ENCODE data around the gene AHNAK2.

Gene AHNAK2

DNA sequence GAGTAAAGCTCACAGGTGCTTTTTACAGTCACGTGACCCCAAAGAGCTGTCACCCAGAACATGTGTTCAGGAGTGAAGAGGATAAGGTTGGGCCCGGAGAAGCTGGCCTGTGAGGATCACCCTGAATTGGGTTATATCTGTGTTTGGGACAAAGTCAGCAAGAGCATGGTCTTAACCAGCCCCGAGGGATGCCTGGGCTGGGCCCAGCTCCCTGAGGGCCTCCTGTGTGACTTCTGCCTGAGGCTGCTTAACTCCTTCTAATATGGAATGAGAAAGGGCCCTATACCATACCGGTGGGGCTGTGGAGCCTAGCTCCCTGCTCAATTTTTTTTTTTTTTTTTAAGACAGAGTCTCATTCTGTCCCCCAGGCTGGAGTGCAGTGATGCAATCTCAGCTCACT, 40.2 kb upstream of the AHNAK2 start:
- no peaks in the 10 kb centered on the region for H3K27me3 Mint-ChIP-seq
- no peaks in the 10 kb centered on the region for H3K9me3 Mint-ChIP-seq
- no peak overlapping the region for H3K4me3 Mint-ChIP-seq
- no peak overlapping the region for H3K27ac Mint-ChIP-seq
- no peak for DNase-seq
- H3K36me3 Mint-ChIP-seq, result peaks cover 19 to 32% of the 10 kb centered on the region in 2 donors
- no peak for ATAC-seq (replicated peaks)
- peaks cover 34 to 65% of the 10 kb centered on the region in 2 donors for H3K4me1 Mint-ChIP-seq

DNA sequence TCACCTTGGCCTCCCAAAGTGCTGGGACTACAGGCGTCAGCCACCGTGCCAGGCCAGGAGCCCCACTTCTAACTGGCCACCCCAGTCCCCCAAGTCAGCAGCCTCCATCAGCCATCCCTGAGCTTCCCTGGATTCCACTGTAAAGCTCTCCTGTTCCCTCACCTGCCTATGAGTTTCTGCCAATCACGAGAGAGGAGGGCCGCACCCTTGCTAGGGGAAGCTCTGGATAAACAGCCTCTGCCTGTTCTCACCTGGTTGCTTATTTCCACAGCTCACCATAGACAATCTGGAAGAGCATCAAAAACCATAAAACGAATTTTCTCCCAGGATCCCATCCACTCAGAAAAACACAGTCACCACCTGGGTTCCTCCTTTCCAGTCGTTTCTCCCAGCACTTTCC, 37.7 kb upstream of the AHNAK2 start:
- Mint-ChIP-seq H3K9me3 (no peaks in the 10 kb centered on the region), H3K4me3 (no peak overlapping the region), H3K27ac (peak overlapping the region; percentile 67), H3K36me3 (peaks cover 26 to 29% of the 10 kb centered on the region in 2 donors), H3K27me3 (no peaks in the 10 kb centered on the region), H3K4me1 (peaks cover 32 to 51% of the 10 kb centered on the region in 2 donors)
- ATAC-seq (replicated peaks) (no peak), DNase-seq (no peak)

DNA sequence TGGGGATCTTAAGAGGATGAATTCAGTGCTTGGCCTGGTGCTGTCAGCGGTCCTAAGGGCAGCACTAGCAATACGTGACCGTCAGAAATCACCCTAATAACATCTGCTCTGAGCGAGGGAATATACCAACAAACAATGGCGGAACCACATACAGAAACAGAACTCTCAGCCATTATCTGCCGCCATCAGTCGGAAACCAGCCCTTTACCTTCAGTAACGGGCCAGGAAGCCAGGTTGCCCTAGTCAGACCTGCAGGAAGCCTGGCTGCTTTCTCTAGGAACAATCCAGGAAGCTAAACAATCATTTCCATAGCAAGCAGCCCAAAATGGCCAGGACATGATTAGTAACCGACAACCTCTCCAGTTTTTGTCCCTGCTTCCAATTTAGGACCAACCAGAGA, 37.1 kb upstream of the AHNAK2 start:
- H3K27me3 Mint-ChIP-seq, result no peaks in the 10 kb centered on the region
- no peaks in the 10 kb centered on the region for H3K9me3 Mint-ChIP-seq
- DNase-seq (no peak), ATAC-seq (replicated peaks) (no peak)
- H3K4me1 Mint-ChIP-seq, result peaks cover 32 to 51% of the 10 kb centered on the region in 2 donors
- peaks cover 26 to 29% of the 10 kb centered on the region in 2 donors for H3K36me3 Mint-ChIP-seq
- no peak overlapping the region for H3K4me3 Mint-ChIP-seq
- H3K27ac Mint-ChIP-seq, result no peak overlapping the region

DNA sequence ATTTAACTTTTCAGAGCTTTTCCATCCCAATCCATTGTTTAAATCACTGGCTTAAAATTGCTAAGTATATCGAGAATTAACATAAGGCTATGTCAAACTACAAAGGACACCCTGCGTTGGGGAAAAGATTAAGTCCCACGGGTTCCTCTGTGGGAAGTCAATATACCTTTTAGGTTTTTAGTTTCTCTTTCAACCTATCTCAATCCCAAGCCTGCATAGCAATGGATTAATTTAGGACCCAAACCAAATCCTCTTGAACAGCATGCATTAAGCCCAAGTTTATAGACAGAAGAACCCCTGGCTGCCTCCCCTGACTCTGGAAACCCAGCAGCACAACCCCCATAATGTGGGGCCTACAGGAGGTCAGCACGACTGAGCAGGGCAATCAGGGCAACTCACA, 36.5 kb upstream of the AHNAK2 start:
- DNase-seq, result no peak
- peaks cover 32 to 51% of the 10 kb centered on the region in 2 donors for H3K4me1 Mint-ChIP-seq
- H3K4me3 Mint-ChIP-seq, result no peak overlapping the region
- no peak overlapping the region for H3K27ac Mint-ChIP-seq
- peaks cover 26 to 33% of the 10 kb centered on the region in 2 donors for H3K36me3 Mint-ChIP-seq
- ATAC-seq (replicated peaks), result no peak
- H3K27me3 Mint-ChIP-seq, result no peaks in the 10 kb centered on the region
- no peaks in the 10 kb centered on the region for H3K9me3 Mint-ChIP-seq

DNA sequence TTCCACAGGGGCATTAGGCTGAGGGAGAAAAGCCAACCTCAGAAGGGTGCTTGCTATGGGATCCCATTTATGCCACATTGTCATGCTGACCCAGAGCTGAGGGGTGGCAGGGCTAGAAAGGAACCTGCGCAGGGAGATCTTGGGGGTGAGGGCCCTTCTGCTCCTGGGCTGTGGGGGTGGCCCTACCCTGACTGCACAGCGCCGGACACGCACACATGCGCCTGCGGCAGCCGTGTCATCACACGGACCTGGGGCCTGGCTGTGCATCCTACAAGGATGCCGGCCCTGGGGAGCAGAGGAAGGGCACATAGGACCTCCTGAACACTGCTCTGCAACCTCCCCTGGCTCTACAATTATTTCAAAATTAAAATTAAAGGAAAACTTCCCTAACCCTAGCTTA, 35.9 kb upstream of the AHNAK2 start:
- Mint-ChIP-seq H3K36me3 (peaks cover 26 to 31% of the 10 kb centered on the region in 2 donors), H3K27me3 (no peaks in the 10 kb centered on the region), H3K4me3 (no peak overlapping the region), H3K27ac (no peak overlapping the region), H3K9me3 (no peaks in the 10 kb centered on the region), H3K4me1 (peaks cover 29 to 47% of the 10 kb centered on the region in 2 donors)
- no peak for ATAC-seq (replicated peaks)
- no peak for DNase-seq

DNA sequence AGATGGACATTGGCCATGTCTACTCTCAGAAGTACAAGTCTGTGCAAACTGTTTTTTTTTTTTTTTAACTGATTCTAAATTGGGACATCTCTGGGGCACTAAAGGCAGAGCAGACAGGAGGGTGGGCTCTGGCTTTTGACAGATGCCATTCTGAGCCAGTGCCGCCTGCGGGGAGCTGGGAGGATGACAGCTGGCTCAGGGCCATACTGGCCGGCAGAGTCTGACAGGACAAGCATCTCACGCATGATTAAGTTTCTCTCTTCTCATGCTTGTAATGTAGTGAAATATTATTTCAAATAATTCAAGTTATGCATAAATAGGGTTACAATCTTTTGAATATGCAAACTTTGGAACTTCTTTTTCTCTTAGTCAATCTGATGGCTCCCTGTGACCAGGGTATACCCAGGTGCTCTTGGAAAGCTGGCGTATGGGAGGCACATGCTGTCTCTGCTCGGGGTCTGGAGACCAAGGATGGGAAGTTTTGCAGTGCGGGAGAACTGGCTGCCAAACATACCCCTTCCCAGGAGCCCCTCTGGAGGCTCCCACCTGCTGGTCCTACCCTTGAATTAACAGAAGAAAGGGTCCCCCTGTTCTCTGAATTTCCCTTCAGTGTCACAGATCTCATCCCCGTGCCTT, 35.1 kb upstream of the AHNAK2 start:
- DNase-seq (no peak), ATAC-seq (replicated peaks) (no peak)
- Mint-ChIP-seq H3K27me3 (no peaks in the 10 kb centered on the region), H3K36me3 (peaks cover 24 to 28% of the 10 kb centered on the region in 2 donors), H3K9me3 (no peaks in the 10 kb centered on the region), H3K4me1 (peaks cover 27 to 42% of the 10 kb centered on the region in 2 donors), H3K4me3 (no peak overlapping the region), H3K27ac (peak overlapping the region; percentile 73)

DNA sequence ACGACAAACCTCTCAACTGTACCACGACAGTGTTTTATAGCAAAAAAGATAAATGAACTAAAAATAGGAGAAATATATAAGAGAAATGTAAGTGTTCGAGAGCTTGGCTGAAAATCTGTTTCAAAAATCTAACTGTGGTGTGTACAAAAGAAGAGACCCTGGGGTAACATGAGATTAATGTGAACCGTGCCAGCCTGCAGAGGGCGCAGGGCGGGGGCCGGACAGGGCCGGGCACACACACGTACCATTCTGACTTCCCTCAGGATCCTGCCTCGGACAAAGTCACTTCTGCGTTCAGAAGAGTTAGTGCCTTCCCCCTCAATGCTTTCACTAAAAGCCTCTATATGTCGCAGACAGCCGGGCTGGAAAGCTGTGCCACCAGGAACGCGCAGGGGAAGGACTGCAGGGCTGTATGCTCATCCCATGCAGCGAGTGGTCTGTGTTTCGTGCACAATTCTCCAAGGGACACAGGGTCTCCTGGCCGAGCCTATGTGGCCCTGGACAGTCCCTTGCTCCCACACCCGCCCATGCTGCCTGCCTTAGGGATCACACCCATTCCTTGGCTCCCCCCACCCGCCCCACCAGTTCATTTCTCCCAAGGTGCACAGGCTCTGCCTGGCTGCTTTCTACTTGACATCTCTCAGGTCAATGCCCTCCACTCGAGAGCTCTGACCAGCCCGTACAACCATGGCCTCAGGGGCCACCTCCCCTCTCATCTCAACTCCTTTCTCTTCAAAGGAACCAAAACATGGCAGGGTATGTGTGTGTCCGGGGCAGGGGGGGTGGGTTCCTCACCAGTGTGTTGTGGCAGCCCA, 34.2 kb upstream of the AHNAK2 start:
- no peak overlapping the region for H3K4me3 Mint-ChIP-seq
- H3K27ac Mint-ChIP-seq, result no peak overlapping the region
- no peaks in the 10 kb centered on the region for H3K9me3 Mint-ChIP-seq
- H3K27me3 Mint-ChIP-seq, result no peaks in the 10 kb centered on the region
- H3K36me3 Mint-ChIP-seq, result peaks cover 22 to 30% of the 10 kb centered on the region in 2 donors
- ATAC-seq (replicated peaks) (no peak), DNase-seq (no peak)
- peaks cover 27 to 42% of the 10 kb centered on the region in 2 donors for H3K4me1 Mint-ChIP-seq

DNA sequence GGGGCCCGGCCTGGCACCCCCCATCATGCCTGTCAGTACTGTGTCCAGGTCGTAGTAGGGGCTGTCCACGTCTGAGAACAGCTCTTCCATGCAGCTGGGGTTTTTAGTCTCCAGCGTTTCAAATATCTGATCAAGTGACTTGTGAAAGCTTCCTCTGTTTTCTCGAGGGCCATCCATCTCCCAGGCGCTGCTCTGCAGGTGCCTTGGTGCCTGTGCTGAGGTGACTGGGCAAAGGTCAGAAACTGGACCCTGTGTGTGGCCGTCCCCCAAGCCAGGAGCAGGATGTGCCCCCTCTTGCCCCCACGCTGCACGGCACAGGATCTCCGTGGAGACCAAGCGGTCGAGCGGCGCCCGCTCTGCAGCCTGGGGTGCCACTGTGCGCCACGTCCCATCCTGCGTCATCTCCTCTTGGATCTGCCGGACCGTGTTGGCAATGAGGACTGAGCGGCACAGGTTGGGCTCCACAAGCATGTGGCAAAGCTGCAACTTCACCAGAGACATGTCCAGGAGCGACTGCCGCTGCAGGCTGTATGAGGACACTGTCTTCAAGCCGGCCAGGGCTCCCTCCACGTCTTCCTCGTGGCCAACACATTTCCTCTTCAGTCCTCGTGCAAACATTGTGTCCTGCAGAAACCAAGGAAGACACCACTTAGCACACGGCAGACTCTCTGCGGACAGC, 33.3 kb upstream of the AHNAK2 start:
- Mint-ChIP-seq H3K9me3 (no peaks in the 10 kb centered on the region), H3K4me1 (peaks cover 24 to 36% of the 10 kb centered on the region in 2 donors), H3K27ac (no peak overlapping the region), H3K4me3 (no peak overlapping the region), H3K36me3 (peaks cover 21 to 34% of the 10 kb centered on the region in 2 donors), H3K27me3 (no peaks in the 10 kb centered on the region)
- DNase-seq (no peak), ATAC-seq (replicated peaks) (no peak)

DNA sequence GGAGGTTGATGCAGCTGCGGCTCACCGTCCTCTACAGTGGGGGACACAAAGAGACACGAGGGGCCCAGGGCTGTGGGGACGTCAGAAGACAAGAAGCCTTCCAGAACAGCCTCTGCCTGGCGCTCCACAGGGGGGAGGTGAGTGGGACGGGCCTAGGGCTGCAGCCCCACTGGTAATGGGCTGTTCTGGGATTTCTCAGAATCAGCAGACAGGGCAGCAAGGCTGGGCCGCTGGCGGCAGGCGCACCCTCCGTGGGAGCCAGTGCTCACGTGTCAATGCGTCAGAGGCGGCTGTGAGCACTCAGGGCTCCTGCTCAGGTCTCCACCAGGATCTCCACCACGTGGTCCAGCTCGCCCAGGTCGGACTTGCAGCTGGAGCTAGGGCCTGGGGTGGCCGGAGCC, 32.7 kb upstream of the AHNAK2 start:
- Mint-ChIP-seq H3K4me3 (no peak overlapping the region), H3K9me3 (no peaks in the 10 kb centered on the region), H3K27me3 (no peaks in the 10 kb centered on the region), H3K36me3 (peaks cover 17 to 30% of the 10 kb centered on the region in 2 donors), H3K27ac (no peak overlapping the region), H3K4me1 (peaks cover 21 to 30% of the 10 kb centered on the region in 2 donors)
- DNase-seq (no peak), ATAC-seq (replicated peaks) (no peak)

DNA sequence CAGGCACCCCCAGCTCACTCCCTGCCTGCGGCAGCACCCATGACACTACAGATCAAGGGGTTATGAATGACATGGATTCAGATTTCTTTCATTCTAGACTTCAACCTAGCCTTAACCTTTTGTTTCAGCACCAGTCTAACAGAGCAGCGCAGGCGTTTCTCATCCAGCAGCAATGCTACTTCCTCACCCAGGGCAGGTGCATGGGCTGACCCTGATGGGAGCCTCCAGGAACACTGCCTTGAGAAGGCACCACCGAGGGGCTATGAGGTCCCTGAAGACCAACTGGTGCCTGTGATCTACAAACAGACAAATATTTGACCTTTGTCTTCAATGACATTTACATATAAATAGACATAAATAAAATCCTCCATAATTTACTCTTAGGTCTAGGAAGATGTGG, 31.9 kb upstream of the AHNAK2 start:
- Mint-ChIP-seq H3K27ac (no peak overlapping the region), H3K27me3 (no peaks in the 10 kb centered on the region), H3K36me3 (peaks cover 16 to 27% of the 10 kb centered on the region in 2 donors), H3K4me1 (peaks cover 19 to 22% of the 10 kb centered on the region in 2 donors), H3K9me3 (no peaks in the 10 kb centered on the region), H3K4me3 (no peak overlapping the region)
- ATAC-seq (replicated peaks) (no peak), DNase-seq (no peak)

DNA sequence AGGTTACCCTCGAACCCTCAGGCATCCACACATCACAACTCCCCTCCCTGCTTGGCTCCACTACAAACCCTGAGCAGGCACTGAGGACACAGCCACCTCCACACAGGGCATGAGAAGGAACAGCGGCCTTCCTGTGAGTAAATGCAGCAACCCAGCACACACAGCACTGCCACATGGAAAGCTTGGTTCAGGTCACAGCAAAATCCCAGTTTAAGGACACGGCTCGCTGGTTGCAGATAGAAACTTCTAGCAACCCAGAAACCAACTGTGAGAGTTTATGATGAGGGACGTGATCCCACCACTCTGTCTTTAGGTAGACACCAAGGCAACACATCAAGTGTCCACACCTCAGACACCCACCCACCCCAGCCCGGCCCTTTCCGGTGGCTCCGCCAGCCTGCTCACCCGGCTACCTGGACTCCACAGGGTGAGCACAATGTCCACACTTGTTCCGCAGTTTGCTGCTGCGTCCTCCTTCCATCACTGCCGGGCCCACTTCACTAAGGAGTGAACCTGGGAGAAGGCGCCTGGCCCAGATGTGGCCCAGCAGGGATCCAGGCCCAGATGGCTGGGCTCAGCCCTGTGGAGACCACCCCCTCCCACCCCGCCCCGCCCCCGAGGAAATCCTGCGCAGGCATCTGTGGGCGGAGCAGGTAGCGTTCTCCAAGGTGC, 29.6 kb upstream of the AHNAK2 start:
- H3K36me3 Mint-ChIP-seq, result peaks cover 14 to 27% of the 10 kb centered on the region in 2 donors
- DNase-seq (no peak), ATAC-seq (replicated peaks) (no peak)
- H3K4me3 Mint-ChIP-seq, result no peak overlapping the region
- H3K4me1 Mint-ChIP-seq, result peaks cover 0 to 4% of the 10 kb centered on the region in 2 donors
- no peaks in the 10 kb centered on the region for H3K9me3 Mint-ChIP-seq
- no peak overlapping the region for H3K27ac Mint-ChIP-seq
- no peaks in the 10 kb centered on the region for H3K27me3 Mint-ChIP-seq

DNA sequence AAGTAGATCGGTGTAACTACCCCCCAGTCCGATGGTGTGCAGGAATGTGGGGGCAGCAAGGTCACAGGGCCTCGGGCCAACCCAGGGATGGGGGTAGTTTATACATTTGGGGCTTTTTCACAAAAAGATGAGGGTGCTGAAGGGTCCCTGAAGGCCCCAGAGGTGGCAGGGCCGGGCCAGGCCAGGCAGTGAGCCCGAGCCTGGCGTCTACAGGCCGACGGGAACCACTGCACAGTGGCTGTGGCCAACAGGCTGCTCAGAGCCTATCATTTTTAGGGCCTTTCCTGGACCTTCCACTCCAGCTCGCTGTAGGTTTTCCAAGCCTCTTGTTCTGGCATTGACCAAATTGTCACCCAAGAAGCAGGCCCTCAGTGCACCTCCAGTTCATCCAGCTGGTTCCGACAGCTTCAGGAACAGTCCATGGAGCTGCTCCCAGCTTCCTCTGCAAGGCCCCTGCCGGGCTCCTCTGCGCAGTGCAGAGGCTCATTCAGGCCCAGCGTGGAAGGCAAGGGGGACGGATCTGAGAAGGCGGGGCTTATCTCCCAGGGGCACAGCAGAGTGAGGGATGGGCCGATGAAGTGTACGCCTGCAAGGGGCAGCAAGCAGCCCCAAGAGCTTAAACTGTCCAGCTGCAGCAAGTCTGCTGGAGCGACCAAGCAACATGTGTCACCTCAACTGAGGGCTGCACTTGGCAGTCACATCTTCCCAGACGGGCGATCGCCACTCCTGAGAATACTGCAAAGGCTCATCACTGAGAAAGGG, 28.8 kb upstream of the AHNAK2 start:
- no peaks in the 10 kb centered on the region for H3K27me3 Mint-ChIP-seq
- H3K9me3 Mint-ChIP-seq, result no peaks in the 10 kb centered on the region
- DNase-seq (no peak), ATAC-seq (replicated peaks) (no peak)
- peak overlapping the region; percentile 25 for H3K27ac Mint-ChIP-seq
- H3K4me1 Mint-ChIP-seq, result peaks cover 0 to 4% of the 10 kb centered on the region in 2 donors
- H3K4me3 Mint-ChIP-seq, result no peak overlapping the region
- H3K36me3 Mint-ChIP-seq, result peaks cover 14 to 26% of the 10 kb centered on the region in 2 donors

DNA sequence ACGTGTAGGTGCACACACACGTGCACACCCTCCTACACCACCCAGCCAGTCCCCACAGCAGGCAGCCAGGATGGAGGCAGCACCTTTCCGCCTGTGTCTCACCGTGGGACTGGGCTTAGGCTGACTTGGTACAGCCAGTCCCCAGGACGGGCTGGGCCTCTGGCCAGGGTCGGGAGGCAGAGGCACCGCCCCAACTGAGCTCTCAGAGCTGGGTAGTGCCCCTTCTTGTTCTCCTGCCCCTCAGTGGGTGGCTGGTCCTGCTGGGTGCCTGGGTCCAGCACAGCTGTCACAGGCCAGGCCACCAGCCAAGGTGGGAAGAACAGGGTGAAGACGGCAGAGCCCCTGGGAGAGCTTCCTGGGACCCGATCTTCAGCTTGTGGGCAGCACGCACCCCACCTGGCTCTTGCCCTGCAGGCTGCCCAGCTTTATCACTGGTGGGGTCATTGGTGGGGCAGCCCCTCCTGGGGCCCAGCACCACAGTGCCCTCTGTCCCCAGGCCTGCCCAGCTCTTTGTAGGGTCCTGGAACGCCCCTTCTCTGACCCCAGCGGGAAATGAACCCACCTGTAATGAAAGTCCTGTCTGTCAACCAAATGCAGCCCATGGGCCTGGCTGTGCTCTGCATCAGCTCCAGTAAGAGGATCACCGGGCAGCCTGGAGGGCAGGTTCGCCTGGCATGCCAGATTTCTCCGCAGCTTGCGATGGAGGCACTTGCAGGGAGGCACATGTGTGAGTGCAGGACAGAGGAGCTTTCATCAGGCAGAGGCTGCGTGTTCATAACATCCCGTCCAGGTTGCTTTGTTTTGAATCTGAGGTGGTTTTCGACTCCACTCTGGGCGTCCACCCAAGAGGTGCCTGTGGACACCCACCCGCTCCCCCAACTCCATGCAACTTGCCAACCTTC, 28.0 kb upstream of the AHNAK2 start:
- ATAC-seq (replicated peaks) (no peak), DNase-seq (no peak)
- H3K9me3 Mint-ChIP-seq, result no peaks in the 10 kb centered on the region
- H3K4me3 Mint-ChIP-seq, result no peak overlapping the region
- H3K36me3 Mint-ChIP-seq, result peaks cover 6 to 18% of the 10 kb centered on the region in 2 donors
- H3K4me1 Mint-ChIP-seq, result peaks cover 0 to 2% of the 10 kb centered on the region in 2 donors
- H3K27ac Mint-ChIP-seq, result peak overlapping the region; percentile 25
- H3K27me3 Mint-ChIP-seq, result no peaks in the 10 kb centered on the region

All from stimulated activated naive B cell treated with anti-CD40 and anti-IgM and Interleukin-4, amounts not matched to agents 10 μg/mL and 1 μg/mL and 100 μg/mL, for 72 hours (primary cell).